Panc1 (cell line): ENCODE results near the gene ASH1L. TPM values are rescaled to one million over a fixed set of nuclear protein-coding genes. Genes with fewer than 3 reads are reported as not detected.

Source experiments
- ATAC-seq: fragments of 200-7000 bp; cut with Tn5 transposase; 2 replicates; pipeline ENCODE4 v1.9.1; 2020; ENCODE audit warnings: mild to moderate bottlenecking, moderate library complexity
- BruUV-seq: library from RNA; stranded (reverse); fragments of 400-500 nt; replicated peaks from 2 replicates; lab custom pipeline; 2021; lab: Mats Ljungman, UMichigan
- CTCF ChIA-PET: fragments of 300-600 bp; sonication (Branson Sonifier 250); formaldehyde crosslinking; loops from one replicate; lab custom pipeline; 2022; ENCODE audit warnings: antibody characterized with exemption; lab: Charles Lee
- POLR2A ChIA-PET: fragments of 300-600 bp; sonication (Branson Sonifier 250); formaldehyde crosslinking; loops from one replicate; lab custom pipeline; 2022; ENCODE audit warnings: antibody characterized with exemption; lab: Charles Lee
- DNase-seq: peaks from one replicate; pipeline ENCODE4 v3.0.0-alpha.2; 2010; ENCODE audit warnings: low read depth, low spot score
- H3K27ac ChIP-seq: 2 replicates; pipeline ENCODE4 v1.5.1; 2011; ENCODE audit warnings: mild to moderate bottlenecking, low read length, inconsistent platforms
- H3K27me3 ChIP-seq: fragments of 200-500 bp; sonication (Bioruptor generic); 2 replicates; pipeline ENCODE4 v1.6.0; 2014; ENCODE audit warnings: low read length, inconsistent platforms; ENCODE audit not compliant: control insufficient read depth, insufficient read depth
- H3K36me3 ChIP-seq: fragments of 200-500 bp; sonication (Bioruptor generic); 2 replicates; pipeline ENCODE4 v1.5.1; 2014; ENCODE audit warnings: inconsistent platforms, mild to moderate bottlenecking, low read length, moderate library complexity; ENCODE audit not compliant: control insufficient read depth, insufficient read depth
- H3K4me1 ChIP-seq: 2 replicates; pipeline ENCODE4 v1.5.1; 2011; ENCODE audit warnings: inconsistent platforms, mild to moderate bottlenecking, low read length, moderate library complexity; ENCODE audit not compliant: control insufficient read depth, insufficient read depth
- H3K4me3 ChIP-seq, 2 experiments: 2 replicates each; pipeline ENCODE4 v1.5.1; 2011 to 2012; ENCODE audit warnings: low read depth in 2 of 2, low read length in 2 of 2, mild to moderate bottlenecking in 2 of 2, inconsistent platforms in 1 of 2, moderate library complexity in 1 of 2
- H3K9me3 ChIP-seq: fragments of 200-500 bp; sonication (Bioruptor generic); 2 replicates; pipeline ENCODE4 v1.5.1; 2014; ENCODE audit warnings: low read depth, mild to moderate bottlenecking, inconsistent platforms, low read length, moderate library complexity; ENCODE audit not compliant: control insufficient read depth, insufficient read depth
- POLR2AphosphoS5 ChIP-seq: IDR thresholded peaks from 2 replicates; pipeline ENCODE4 v1.6.1; 2012; ENCODE audit warnings: mild to moderate bottlenecking, low read depth, low read length, moderate library complexity
- SIN3A ChIP-seq: IDR thresholded peaks from 2 replicates; pipeline ENCODE4 v1.6.1; 2012; ENCODE audit warnings: low read depth, mild to moderate bottlenecking, low read length, moderate library complexity, borderline replicate concordance; ENCODE audit not compliant: insufficient read depth
- TCF7L2 ChIP-seq: IDR thresholded peaks from 2 replicates; pipeline ENCODE4 v1.6.1; 2011; ENCODE audit warnings: mild to moderate bottlenecking, low read depth, low read length, inconsistent platforms
- in situ Hi-C: cut with HindIII; loops from 2 replicates; pipeline ENCODE4 v1.10.0; 2016; ENCODE audit warnings: low sequenced_read_pairs, low pct_unique_long_range_greater_than_20kb
- intact Hi-C: fragments of 100-400 bp; cut with micrococcal nuclease; formaldehyde crosslinking; loops from one replicate; pipeline ENCODE4 v1.10.0; 2022; ENCODE audit not compliant: unreplicated experiment
- total RNA-seq: library from RNA; stranded (reverse); gene quantifications from one replicate; pipeline ENCODE4 v1.2.1, GENCODE V29; 2021; ENCODE audit not compliant: unreplicated experiment
- TF ChIP-seq, protein P1 (sequence below), 2 experiments: IDR thresholded peaks; 2 replicates each; pipeline ENCODE4 v1.6.1; 2011 to 2012; ENCODE audit warnings: low read depth in 2 of 2, control low read depth in 1 of 2, low read length in 1 of 2, mild to moderate bottlenecking in 1 of 2, moderate library complexity in 1 of 2; ENCODE audit not compliant: insufficient read depth in 1 of 2
- TF ChIP-seq, protein P2 (sequence below): fragments of 450-650 bp; IDR thresholded peaks from 2 replicates; pipeline ENCODE4 v1.5.1; 2017; ENCODE audit warnings: mild to moderate bottlenecking

Gene ASH1L
- total RNA-seq, 1 experiment from 2014 or later: 40.9 TPM

GRCh38 chr1:155458111-155458510 is 104.5 kb downstream of the ASH1L start:
- no peaks in the 10 kb centered on the region for H3K27me3 ChIP-seq
- H3K36me3 ChIP-seq: peaks cover 16% of the 10 kb centered on the region
- no peaks in the 10 kb centered on the region for H3K4me1 ChIP-seq
- no peak overlapping the region for H3K27ac ChIP-seq
- TF ChIP-seq TCF7L2 (no peak), POLR2AphosphoS5 (no peak), SIN3A (no peak)
- TF ChIP-seq, protein P1, sequence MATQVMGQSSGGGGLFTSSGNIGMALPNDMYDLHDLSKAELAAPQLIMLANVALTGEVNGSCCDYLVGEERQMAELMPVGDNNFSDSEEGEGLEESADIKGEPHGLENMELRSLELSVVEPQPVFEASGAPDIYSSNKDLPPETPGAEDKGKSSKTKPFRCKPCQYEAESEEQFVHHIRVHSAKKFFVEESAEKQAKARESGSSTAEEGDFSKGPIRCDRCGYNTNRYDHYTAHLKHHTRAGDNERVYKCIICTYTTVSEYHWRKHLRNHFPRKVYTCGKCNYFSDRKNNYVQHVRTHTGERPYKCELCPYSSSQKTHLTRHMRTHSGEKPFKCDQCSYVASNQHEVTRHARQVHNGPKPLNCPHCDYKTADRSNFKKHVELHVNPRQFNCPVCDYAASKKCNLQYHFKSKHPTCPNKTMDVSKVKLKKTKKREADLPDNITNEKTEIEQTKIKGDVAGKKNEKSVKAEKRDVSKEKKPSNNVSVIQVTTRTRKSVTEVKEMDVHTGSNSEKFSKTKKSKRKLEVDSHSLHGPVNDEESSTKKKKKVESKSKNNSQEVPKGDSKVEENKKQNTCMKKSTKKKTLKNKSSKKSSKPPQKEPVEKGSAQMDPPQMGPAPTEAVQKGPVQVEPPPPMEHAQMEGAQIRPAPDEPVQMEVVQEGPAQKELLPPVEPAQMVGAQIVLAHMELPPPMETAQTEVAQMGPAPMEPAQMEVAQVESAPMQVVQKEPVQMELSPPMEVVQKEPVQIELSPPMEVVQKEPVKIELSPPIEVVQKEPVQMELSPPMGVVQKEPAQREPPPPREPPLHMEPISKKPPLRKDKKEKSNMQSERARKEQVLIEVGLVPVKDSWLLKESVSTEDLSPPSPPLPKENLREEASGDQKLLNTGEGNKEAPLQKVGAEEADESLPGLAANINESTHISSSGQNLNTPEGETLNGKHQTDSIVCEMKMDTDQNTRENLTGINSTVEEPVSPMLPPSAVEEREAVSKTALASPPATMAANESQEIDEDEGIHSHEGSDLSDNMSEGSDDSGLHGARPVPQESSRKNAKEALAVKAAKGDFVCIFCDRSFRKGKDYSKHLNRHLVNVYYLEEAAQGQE (IDR thresholded peaks at IDR 0.05; ENCODE audit: insufficient read depth in 1 of 2, low read depth in 2 of 2, low read length in 1 of 2): no peak
- TF ChIP-seq, protein P2, sequence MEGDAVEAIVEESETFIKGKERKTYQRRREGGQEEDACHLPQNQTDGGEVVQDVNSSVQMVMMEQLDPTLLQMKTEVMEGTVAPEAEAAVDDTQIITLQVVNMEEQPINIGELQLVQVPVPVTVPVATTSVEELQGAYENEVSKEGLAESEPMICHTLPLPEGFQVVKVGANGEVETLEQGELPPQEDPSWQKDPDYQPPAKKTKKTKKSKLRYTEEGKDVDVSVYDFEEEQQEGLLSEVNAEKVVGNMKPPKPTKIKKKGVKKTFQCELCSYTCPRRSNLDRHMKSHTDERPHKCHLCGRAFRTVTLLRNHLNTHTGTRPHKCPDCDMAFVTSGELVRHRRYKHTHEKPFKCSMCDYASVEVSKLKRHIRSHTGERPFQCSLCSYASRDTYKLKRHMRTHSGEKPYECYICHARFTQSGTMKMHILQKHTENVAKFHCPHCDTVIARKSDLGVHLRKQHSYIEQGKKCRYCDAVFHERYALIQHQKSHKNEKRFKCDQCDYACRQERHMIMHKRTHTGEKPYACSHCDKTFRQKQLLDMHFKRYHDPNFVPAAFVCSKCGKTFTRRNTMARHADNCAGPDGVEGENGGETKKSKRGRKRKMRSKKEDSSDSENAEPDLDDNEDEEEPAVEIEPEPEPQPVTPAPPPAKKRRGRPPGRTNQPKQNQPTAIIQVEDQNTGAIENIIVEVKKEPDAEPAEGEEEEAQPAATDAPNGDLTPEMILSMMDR: no peak
- intact Hi-C loops: no loop called here
- DNase-seq (no peak), ATAC-seq (no peak)
- no peaks in the 10 kb centered on the region for H3K9me3 ChIP-seq
- no peak overlapping the region for H3K4me3 ChIP-seq
- ChIA-PET CTCF (no interaction called here), POLR2A (no interaction called here)
- BruUV-seq: no TSS peak
- in situ Hi-C loops: no loop called here

DNA sequence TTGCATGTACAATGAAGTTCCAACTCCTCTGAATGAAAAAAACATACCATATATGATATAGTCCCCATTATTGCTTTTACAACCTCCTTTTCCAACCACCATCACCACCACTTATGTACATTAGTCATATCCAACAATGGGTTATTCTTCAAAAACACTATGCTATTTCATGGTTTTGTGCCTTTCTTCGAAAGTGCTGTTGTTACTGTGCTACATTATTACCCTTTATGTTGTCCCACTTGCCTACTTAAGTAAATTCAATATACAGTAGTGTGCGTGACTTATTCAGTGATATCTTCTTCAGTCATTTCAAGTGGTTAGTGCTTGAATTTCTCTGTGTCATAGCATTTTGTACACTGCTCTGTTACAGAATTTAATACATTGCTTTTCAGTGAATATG is 105.3 kb downstream of the ASH1L start:
- no peak overlapping the region for H3K4me3 ChIP-seq
- H3K27ac ChIP-seq: no peak overlapping the region
- ChIA-PET POLR2A (interaction anchor here (0.7 kb wide), 1 partner anchor 97 kb away, joined by 5 read pairs; no protein-coding TSS in a partner anchor), CTCF (no interaction called here)
- H3K9me3 ChIP-seq: no peaks in the 10 kb centered on the region
- DNase-seq (no peak), ATAC-seq (no peak)
- TF ChIP-seq, protein P2: no peak
- TF ChIP-seq SIN3A (no peak), TCF7L2 (no peak)
- TF ChIP-seq, protein P1 (IDR thresholded peaks at IDR 0.05; ENCODE audit: insufficient read depth in 1 of 2, low read depth in 2 of 2, low read length in 1 of 2): no peak
- in situ Hi-C loops (no loop called here), intact Hi-C loops (no loop called here)
- H3K36me3 ChIP-seq: peaks cover 12% of the 10 kb centered on the region
- no peaks in the 10 kb centered on the region for H3K4me1 ChIP-seq
- BruUV-seq: no TSS peak
- H3K27me3 ChIP-seq: no peaks in the 10 kb centered on the region
